Gastroesophageal sphincter (tissue), 4 donors: ENCODE measurements around the gene PIGZ. TPM values are rescaled to one million over a fixed set of nuclear protein-coding genes. Genes with fewer than 3 reads are reported as not detected.

ENCODE experiments used
- ATAC-seq: fragments of 150-250 bp; one replicate; pipeline ENCODE4 v1.9.1; 2016; ENCODE audit warnings: mild to moderate bottlenecking, moderate library complexity
- H3K27ac ChIP-seq, 4 donors: fragments of 200-600 bp; sonication (generic) in 3 of 4; 1 replicate in 3 of 4; 2 replicates in 1 of 4; pipeline ENCODE4 v1.5.1; 2016 to 2019
- H3K27me3 ChIP-seq: fragments of 200-600 bp; sonication (generic); one replicate; pipeline ENCODE4 v1.5.1; 2019
- H3K36me3 ChIP-seq, 2 donors: fragments of 200-600 bp; sonication (generic); one replicate each; pipeline ENCODE4 v1.5.1; 2019; ENCODE audit warnings: control low read depth in 1 of 2
- H3K4me1 ChIP-seq, 3 donors: fragments of 200-600 bp; sonication (generic); 1 replicate in 2 of 3; 2 replicates in 1 of 3; pipeline ENCODE4 v1.5.1; 2016 to 2019; ENCODE audit warnings: control low read depth in 2 of 3
- H3K4me3 ChIP-seq, 2 donors: fragments of 200-600 bp; sonication (generic); one replicate each; pipeline ENCODE4 v1.5.1; 2019; ENCODE audit warnings: mild to moderate bottlenecking in 1 of 2, moderate library complexity in 1 of 2
- H3K9me3 ChIP-seq, 3 donors: fragments of 200-600 bp; sonication (generic); one replicate each; pipeline ENCODE4 v1.5.1; 2017 to 2019; ENCODE audit warnings: control low read depth in 2 of 3
- CTCF ChIP-seq, 4 experiments: fragments of 200-600 bp in 2 of 4; fragments of 450-650 bp in 2 of 4; sonication (generic) in 1 of 4; IDR thresholded peaks; one replicate each; pipeline ENCODE4 v1.5.1; 2017 to 2019; ENCODE audit warnings: antibody characterized with exemption in 4 of 4, mild to moderate bottlenecking in 2 of 4, moderate library complexity in 2 of 4
- EP300 ChIP-seq: sonication (generic); formaldehyde crosslinking; IDR thresholded peaks from one replicate; pipeline ENCODE4 v1.6.1; 2017; ENCODE audit warnings: antibody characterized with exemption, mild to moderate bottlenecking
- POLR2A ChIP-seq, 2 donors: fragments of 450-650 bp; IDR thresholded peaks; one replicate each; pipeline ENCODE4 v1.6.1; 2017; ENCODE audit warnings: antibody characterized with exemption in 2 of 2, mild to moderate bottlenecking in 2 of 2, moderate library complexity in 1 of 2
- POLR2AphosphoS5 ChIP-seq: sonication (generic); formaldehyde crosslinking; IDR thresholded peaks from one replicate; pipeline ENCODE4 v1.6.1; 2017; ENCODE audit warnings: antibody characterized with exemption
- WGBS, 2 donors: methylation state at CpG; one replicate each; pipeline ENCODE4 v1.1.5; 2018; ENCODE audit warnings: low coverage in 1 of 2; 5-methylcytosine and 5-hydroxymethylcytosine counted together
- total RNA-seq, 4 donors: library from RNA; depleted of rRNA; stranded (reverse); fragments of >200 nt; gene quantifications; one replicate each; pipeline ENCODE4 v1.1.0, GENCODE V29; 2016

PIGZ gene
- total RNA-seq, 4 donors from 2014 or later = 5.0 to 15.3 (median 10.5) TPM

- TF ChIP-seq POLR2AphosphoS5 (peak; percentile 97), EP300 (no peak), CTCF (IDR thresholded peaks at IDR 0.05) (peak in 3 of 4 experiments; percentile 62 to 79 (median 65)), POLR2A (IDR thresholded peaks at IDR 0.05) (peak; percentile 88 to 89)
- Histone ChIP-seq H3K4me1 (peaks cover 0 to 40% (median 15%) of the 10 kb centered on the region in 3 donors), H3K9me3 (no peaks in the 10 kb centered on the region), H3K27ac (peak within 1 kb of the TSS; percentile 70 to 96 (median 96)), H3K36me3 (peaks cover 0 to 40% of the 10 kb centered on the region in 2 donors), H3K27me3 (no peaks in the 10 kb centered on the region), H3K4me3 (peak within 1 kb of the TSS; percentile 83 to 86)
- peak; percentile 98 for ATAC-seq
- WGBS, 2 donors = no CpG with 5 or more reads among the region's 77 CpGs
Measured at GRCh38 chr3:196942226-196942914, 26.3 kb downstream of the PIGZ start, which contains the start of gene NCBP2. NCBP2 (minus strand) TSS chr3:196942528; CDS start chr3:196942503, 25 bp downstream.

GRCh38 chr3:196941729-196942225 lies 26.9 kb downstream of the PIGZ start:
- WGBS, 2 donors = 0% methylated on average over 3 to 6 of the region's 31 CpGs
- H3K27ac ChIP-seq = peak overlapping the region; percentile 70 to 96 (median 96)
- H3K27me3 ChIP-seq = no peaks in the 10 kb centered on the region
- H3K36me3 ChIP-seq = peaks cover 0 to 40% of the 10 kb centered on the region in 2 donors
- ATAC-seq = peak; percentile 50
- peaks cover 0 to 40% (median 15%) of the 10 kb centered on the region in 3 donors for H3K4me1 ChIP-seq
- no peaks in the 10 kb centered on the region for H3K9me3 ChIP-seq
- H3K4me3 ChIP-seq = peak overlapping the region; percentile 83 to 86
- TF ChIP-seq CTCF (IDR thresholded peaks at IDR 0.05) = no peak
- no peak for TF ChIP-seq POLR2AphosphoS5
- TF ChIP-seq EP300 = no peak

GRCh38 chr3:196938576-196938975 lies 30.1 kb downstream of the PIGZ start:
- H3K27me3 ChIP-seq = no peaks in the 10 kb centered on the region
- H3K4me1 ChIP-seq = peaks cover 0 to 25% (median 12%) of the 10 kb centered on the region in 3 donors
- no peak overlapping the region for H3K27ac ChIP-seq
- 84 to 85% methylated on average over 5 of the region's 5 CpGs for WGBS, 2 donors
- TF ChIP-seq POLR2A (IDR thresholded peaks at IDR 0.05) (no peak), POLR2AphosphoS5 (no peak), CTCF (IDR thresholded peaks at IDR 0.05) (no peak), EP300 (no peak)
- no peak overlapping the region for H3K4me3 ChIP-seq
- H3K9me3 ChIP-seq = no peaks in the 10 kb centered on the region
- H3K36me3 ChIP-seq = peaks cover 3 to 59% of the 10 kb centered on the region in 2 donors
- ATAC-seq = no peak

- H3K36me3 ChIP-seq = peaks cover 3 to 64% of the 10 kb centered on the region in 2 donors
- 86 to 88% methylated on average over 2 of the region's 2 CpGs for WGBS, 2 donors
Measured at GRCh38 chr3:196938124-196938523, 30.5 kb downstream of the PIGZ start.

More at GRCh38 chr3:196938124-196938523, 30.5 kb downstream of the PIGZ start:
- TF ChIP-seq POLR2A (IDR thresholded peaks at IDR 0.05) (no peak), CTCF (IDR thresholded peaks at IDR 0.05) (no peak), POLR2AphosphoS5 (no peak), EP300 (no peak)
- H3K4me1 ChIP-seq = peaks cover 0 to 21% (median 8%) of the 10 kb centered on the region in 3 donors
- no peaks in the 10 kb centered on the region for H3K27me3 ChIP-seq
- no peak overlapping the region for H3K4me3 ChIP-seq
- H3K9me3 ChIP-seq = no peaks in the 10 kb centered on the region
- no peak for ATAC-seq
- no peak overlapping the region for H3K27ac ChIP-seq
